HepG2 (cell line): Measurements from ENCODE around the gene CCDC57. TPM values are rescaled to one million over a fixed set of nuclear protein-coding genes. Genes with fewer than 3 reads are reported as not detected.

Experiments
- ASH2L ChIP-seq: fragments of 300-600, 200-600 bp; sonication (generic); IDR thresholded peaks from 2 replicates; pipeline ENCODE4 v1.7.0; 2017; ENCODE audit warnings: low read depth, mild to moderate bottlenecking, moderate library complexity, mixed read lengths, low read length; ENCODE audit not compliant: insufficient read length
- ATF7-NPFF ChIP-seq: sonication (generic); formaldehyde crosslinking; IDR thresholded peaks from 2 replicates; pipeline ENCODE4 v1.8.1; 2023; ENCODE audit warnings: mild to moderate bottlenecking, low read depth, missing genetic modification reagents, moderate library complexity
- BORCS8-MEF2B ChIP-seq: sonication (generic); formaldehyde crosslinking; IDR thresholded peaks from 2 replicates; pipeline ENCODE4 v1.8.0; 2022; ENCODE audit warnings: mild to moderate bottlenecking, missing genetic modification reagents
- CENPX ChIP-seq: sonication (generic); formaldehyde crosslinking; IDR thresholded peaks from 2 replicates; pipeline ENCODE4 v1.9.0; 2021; ENCODE audit warnings: mild to moderate bottlenecking, missing genetic modification reagents, moderate library complexity
- DZIP1 ChIP-seq: sonication (generic); formaldehyde crosslinking; IDR thresholded peaks from 2 replicates; pipeline ENCODE4 v1.5.0; 2020; ENCODE audit warnings: mild to moderate bottlenecking, missing genetic modification reagents
- HOXA3 ChIP-seq: sonication (generic); formaldehyde crosslinking; IDR thresholded peaks from 2 replicates; pipeline ENCODE4 v1.5.0; 2020; ENCODE audit warnings: missing genetic modification reagents
- PREB ChIP-seq: sonication (generic); formaldehyde crosslinking; IDR thresholded peaks from 2 replicates; pipeline ENCODE4 v1.4.0; 2020; ENCODE audit warnings: missing genetic modification reagents
- RBM22 ChIP-seq: fragments of 200-400 bp; formaldehyde crosslinking; optimal IDR thresholded peaks from 2 replicates; pipeline ENCODE3; 2017; ENCODE audit warnings: mild to moderate bottlenecking, low read length, moderate library complexity
- REL ChIP-seq: sonication (generic); formaldehyde crosslinking; conservative IDR thresholded peaks from 2 replicates; pipeline ENCODE4 v1.8.0; 2022; ENCODE audit warnings: mild to moderate bottlenecking, missing genetic modification reagents, moderate library complexity
- RXRA ChIP-seq: sonication (generic); formaldehyde crosslinking; IDR thresholded peaks from 2 replicates; pipeline ENCODE4 v1.5.1; 2020; ENCODE audit warnings: missing genetic modification reagents
- SAP130 ChIP-seq: IDR thresholded peaks from 2 replicates; pipeline ENCODE4 v1.6.1; 2016; ENCODE audit warnings: low read depth
- SIX1 ChIP-seq: sonication (generic); formaldehyde crosslinking; IDR thresholded peaks from 2 replicates; pipeline ENCODE4 v1.4.0; 2020; ENCODE audit warnings: missing genetic modification reagents, borderline replicate concordance
- SMAD1 ChIP-seq: sonication (generic); formaldehyde crosslinking; IDR thresholded peaks from 2 replicates; pipeline ENCODE4 v1.4.0; 2020; ENCODE audit warnings: missing genetic modification reagents, low read depth, mild to moderate bottlenecking, borderline replicate concordance
- THRA ChIP-seq: sonication (generic); formaldehyde crosslinking; IDR thresholded peaks from 2 replicates; pipeline ENCODE4 v1.4.0; 2020; ENCODE audit warnings: missing genetic modification reagents, borderline replicate concordance
- TP53 ChIP-seq: sonication (generic); formaldehyde crosslinking; conservative IDR thresholded peaks from 2 replicates; pipeline ENCODE4 v1.4.0; 2020; ENCODE audit warnings: missing genetic modification reagents
- XBP1 ChIP-seq: sonication (generic); formaldehyde crosslinking; IDR thresholded peaks from 2 replicates; pipeline ENCODE4 v1.5.0; 2020; ENCODE audit warnings: missing genetic modification reagents
- ZBTB34 ChIP-seq: sonication (generic); formaldehyde crosslinking; IDR thresholded peaks from 2 replicates; pipeline ENCODE4 v1.8.0; 2022; ENCODE audit warnings: mild to moderate bottlenecking, missing genetic modification reagents
- ZEB1 ChIP-seq: IDR thresholded peaks from 2 replicates; pipeline ENCODE4 v1.6.1; 2012; ENCODE audit warnings: mild to moderate bottlenecking, low read depth, inconsistent platforms; ENCODE audit not compliant: insufficient replicate concordance
- ZFP1 ChIP-seq: IDR thresholded peaks from 2 replicates; pipeline ENCODE4 v1.6.1; 2016
- ZMAT3 ChIP-seq: sonication (generic); formaldehyde crosslinking; conservative IDR thresholded peaks from 2 replicates; pipeline ENCODE4 v1.7.0; 2021; ENCODE audit warnings: missing genetic modification reagents
- ZNF607 ChIP-seq: sonication (generic); formaldehyde crosslinking; IDR thresholded peaks from 2 replicates; pipeline ENCODE4 v1.5.1; 2020; ENCODE audit warnings: missing genetic modification reagents, mild to moderate bottlenecking, borderline replicate concordance
- ZNF691 ChIP-seq: sonication (generic); formaldehyde crosslinking; IDR thresholded peaks from 2 replicates; pipeline ENCODE4 v1.4.0; 2020; ENCODE audit warnings: missing genetic modification reagents, low read depth, mild to moderate bottlenecking, borderline replicate concordance
- ZNF850 ChIP-seq: sonication (generic); formaldehyde crosslinking; conservative IDR thresholded peaks from 2 replicates; pipeline ENCODE4 v1.9.0; 2021; ENCODE audit warnings: mild to moderate bottlenecking, missing genetic modification reagents
- polyA plus RNA-seq, 8 experiments: library from polyadenylated mRNA; depleted of rRNA in 3 of 8; stranded (reverse) in 7 of 8; unstranded in 1 of 8; fragments of >200 nt; fragmentation: Illumina TruSeq in 4 of 8; extraction: Trizol in 4 of 8; gene quantifications; 2 replicates each; pipeline versions ENCODE4 v1.2.1 to v1.2.3, GENCODE V29; 2011 to 2016; ENCODE audit warnings: low read depth in 4 of 8, missing spikeins in 1 of 8, mixed read lengths in 1 of 8; ENCODE audit not compliant: insufficient read depth in 1 of 8
- total RNA-seq, 5 experiments: library from RNA; depleted of rRNA; stranded (reverse); fragments of >200 nt; fragmentation: Illumina TruSeq; extraction: Trizol; gene quantifications; 2 replicates each; pipeline ENCODE4 v1.2.3, GENCODE V29; 2016; ENCODE audit warnings: low read depth in 1 of 5

The CCDC57 gene
- total and polyA plus RNA-seq, 2 of the 13 experiments (the other 11 are each of a cell fraction or from before 2014, with no cell fraction given), result 59.3 to 59.9 TPM

GRCh38 chr17:82055965-82056728 is 156.5 kb downstream of the CCDC57 start (continued):
- TF ChIP-seq PREB (CRISPR knock-in tag) (0 out of 2 replicates have a peak, but pooled peaks have one; percentile 31), REL (CRISPR knock-in tag) (0 out of 2 replicates have a peak, but pooled peaks have one; percentile 60), BORCS8-MEF2B (CRISPR knock-in tag) (no peak), RBM22 (peak; percentile 33), ATF7-NPFF (0 out of 2 replicates have a peak, but pooled peaks have one; percentile 29), ZFP1 (CRISPR knock-in tag) (no peak), CENPX (no peak), DZIP1 (CRISPR knock-in tag) (no peak), TP53 (CRISPR knock-in tag) (no peak), SMAD1 (CRISPR knock-in tag) (no peak), SIX1 (CRISPR knock-in tag) (no peak), ASH2L (no peak), ZEB1 (no peak), THRA (CRISPR knock-in tag) (no peak), ZNF607 (CRISPR knock-in tag) (no peak), ZNF691 (CRISPR knock-in tag) (no peak), ZBTB34 (CRISPR knock-in tag) (0 out of 2 replicates have a peak, but pooled peaks have one; percentile 11), ZNF850 (no peak), HOXA3 (CRISPR knock-in tag) (no peak), SAP130 (CRISPR knock-in tag) (no peak), ZMAT3 (CRISPR knock-in tag) (no peak), XBP1 (CRISPR knock-in tag) (no peak), RXRA (CRISPR knock-in tag) (no peak)
